H1 (cell line): ENCODE measurements around the gene PPP2R2B. TPM values are rescaled to one million over a fixed set of nuclear protein-coding genes. Genes with fewer than 3 reads are reported as not detected.

Experiments used
- CREB1 ChIP-seq: IDR thresholded peaks from 2 replicates; pipeline ENCODE4 v1.6.1; 2012; ENCODE audit warnings: inconsistent platforms
- EP300 ChIP-seq, 2 experiments: IDR thresholded peaks; 1 replicate in 1 of 2; 2 replicates in 1 of 2; pipeline ENCODE4 v1.6.1; 2011 to 2012; ENCODE audit warnings: low read depth in 2 of 2, low read length in 2 of 2, mild to moderate bottlenecking in 2 of 2, borderline replicate concordance in 1 of 2, inconsistent platforms in 1 of 2, moderate library complexity in 1 of 2
- KDM4A ChIP-seq: IDR thresholded peaks from one replicate; pipeline ENCODE4 v1.7.1; 2012; ENCODE audit warnings: low read depth, mild to moderate bottlenecking, moderate library complexity, low read length, inconsistent platforms; ENCODE audit not compliant: severe bottlenecking
- KDM5A ChIP-seq: fragments of 200-600 bp; IDR thresholded peaks from 2 replicates; pipeline ENCODE4 v1.7.1; 2012; ENCODE audit warnings: mild to moderate bottlenecking, low read length, inconsistent platforms, mixed read lengths
- RFX5 ChIP-seq: IDR thresholded peaks from 2 replicates; pipeline ENCODE4 v1.6.1; 2011; ENCODE audit warnings: low read depth, low read length, improper control_type of control experiment, borderline replicate concordance
- polyA plus RNA-seq, 7 experiments: library from polyadenylated mRNA; depleted of rRNA in 3 of 7; stranded (reverse) in 5 of 7; unstranded in 2 of 7; fragments of >200 nt in 5 of 7; fragments of 200-250 nt in 2 of 7; gene quantifications; 1 replicate in 5 of 7; 2 replicates in 1 of 7; 4 replicates in 1 of 7; pipeline versions ENCODE4 v1.2.1 to v1.2.3, GENCODE V29; 2011 to 2013; ENCODE audit warnings: missing spikeins in 2 of 7, mixed read lengths in 2 of 7
- total RNA-seq: library from RNA; stranded (reverse); fragmentation: NEBNext Ultra II Directional; extraction: Animal tissue kit (Norgen Biotek cat#: 25700); gene quantifications from 2 replicates; pipeline ENCODE4 v1.2.1, GENCODE V29; 2021
- TF ChIP-seq, protein P1 (sequence below): fragments of 300-600 bp; sonication (generic); IDR thresholded peaks from 2 replicates; pipeline ENCODE4 v1.7.1; 2012; ENCODE audit warnings: low read length, moderate library complexity, mild to moderate bottlenecking, inconsistent platforms; ENCODE audit not compliant: insufficient replicate concordance
- TF ChIP-seq, protein P2 (sequence below): IDR thresholded peaks from 2 replicates; pipeline ENCODE4 v1.6.1; 2011; ENCODE audit warnings: low read length, improper control_type of control experiment

The PPP2R2B gene
- total and polyA plus RNA-seq, 2 of the 8 experiments (the other 6 are each of a cell fraction or from before 2014, with no cell fraction given), result 21.1 to 37.1 TPM

DNA sequence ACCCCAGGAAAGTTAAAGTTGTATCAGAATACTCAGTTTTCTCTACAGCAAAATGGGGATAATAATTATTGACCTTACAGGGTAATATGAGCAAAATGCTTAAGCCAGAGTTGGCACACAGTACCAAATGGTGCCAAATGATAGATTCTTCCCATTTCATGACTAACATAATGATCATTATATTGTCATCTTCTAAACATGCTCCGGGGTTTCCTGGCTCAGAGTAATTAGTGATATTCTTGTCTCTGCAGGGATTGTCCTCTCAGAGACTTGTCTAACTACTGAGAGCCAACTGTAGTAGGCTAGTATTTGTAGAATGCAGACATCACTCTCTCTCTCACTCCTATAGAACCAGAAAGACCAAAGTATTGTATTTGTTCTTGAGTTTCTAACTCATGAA is 25.2 kb upstream of the PPP2R2B start (continued):
- TF ChIP-seq, protein P1, sequence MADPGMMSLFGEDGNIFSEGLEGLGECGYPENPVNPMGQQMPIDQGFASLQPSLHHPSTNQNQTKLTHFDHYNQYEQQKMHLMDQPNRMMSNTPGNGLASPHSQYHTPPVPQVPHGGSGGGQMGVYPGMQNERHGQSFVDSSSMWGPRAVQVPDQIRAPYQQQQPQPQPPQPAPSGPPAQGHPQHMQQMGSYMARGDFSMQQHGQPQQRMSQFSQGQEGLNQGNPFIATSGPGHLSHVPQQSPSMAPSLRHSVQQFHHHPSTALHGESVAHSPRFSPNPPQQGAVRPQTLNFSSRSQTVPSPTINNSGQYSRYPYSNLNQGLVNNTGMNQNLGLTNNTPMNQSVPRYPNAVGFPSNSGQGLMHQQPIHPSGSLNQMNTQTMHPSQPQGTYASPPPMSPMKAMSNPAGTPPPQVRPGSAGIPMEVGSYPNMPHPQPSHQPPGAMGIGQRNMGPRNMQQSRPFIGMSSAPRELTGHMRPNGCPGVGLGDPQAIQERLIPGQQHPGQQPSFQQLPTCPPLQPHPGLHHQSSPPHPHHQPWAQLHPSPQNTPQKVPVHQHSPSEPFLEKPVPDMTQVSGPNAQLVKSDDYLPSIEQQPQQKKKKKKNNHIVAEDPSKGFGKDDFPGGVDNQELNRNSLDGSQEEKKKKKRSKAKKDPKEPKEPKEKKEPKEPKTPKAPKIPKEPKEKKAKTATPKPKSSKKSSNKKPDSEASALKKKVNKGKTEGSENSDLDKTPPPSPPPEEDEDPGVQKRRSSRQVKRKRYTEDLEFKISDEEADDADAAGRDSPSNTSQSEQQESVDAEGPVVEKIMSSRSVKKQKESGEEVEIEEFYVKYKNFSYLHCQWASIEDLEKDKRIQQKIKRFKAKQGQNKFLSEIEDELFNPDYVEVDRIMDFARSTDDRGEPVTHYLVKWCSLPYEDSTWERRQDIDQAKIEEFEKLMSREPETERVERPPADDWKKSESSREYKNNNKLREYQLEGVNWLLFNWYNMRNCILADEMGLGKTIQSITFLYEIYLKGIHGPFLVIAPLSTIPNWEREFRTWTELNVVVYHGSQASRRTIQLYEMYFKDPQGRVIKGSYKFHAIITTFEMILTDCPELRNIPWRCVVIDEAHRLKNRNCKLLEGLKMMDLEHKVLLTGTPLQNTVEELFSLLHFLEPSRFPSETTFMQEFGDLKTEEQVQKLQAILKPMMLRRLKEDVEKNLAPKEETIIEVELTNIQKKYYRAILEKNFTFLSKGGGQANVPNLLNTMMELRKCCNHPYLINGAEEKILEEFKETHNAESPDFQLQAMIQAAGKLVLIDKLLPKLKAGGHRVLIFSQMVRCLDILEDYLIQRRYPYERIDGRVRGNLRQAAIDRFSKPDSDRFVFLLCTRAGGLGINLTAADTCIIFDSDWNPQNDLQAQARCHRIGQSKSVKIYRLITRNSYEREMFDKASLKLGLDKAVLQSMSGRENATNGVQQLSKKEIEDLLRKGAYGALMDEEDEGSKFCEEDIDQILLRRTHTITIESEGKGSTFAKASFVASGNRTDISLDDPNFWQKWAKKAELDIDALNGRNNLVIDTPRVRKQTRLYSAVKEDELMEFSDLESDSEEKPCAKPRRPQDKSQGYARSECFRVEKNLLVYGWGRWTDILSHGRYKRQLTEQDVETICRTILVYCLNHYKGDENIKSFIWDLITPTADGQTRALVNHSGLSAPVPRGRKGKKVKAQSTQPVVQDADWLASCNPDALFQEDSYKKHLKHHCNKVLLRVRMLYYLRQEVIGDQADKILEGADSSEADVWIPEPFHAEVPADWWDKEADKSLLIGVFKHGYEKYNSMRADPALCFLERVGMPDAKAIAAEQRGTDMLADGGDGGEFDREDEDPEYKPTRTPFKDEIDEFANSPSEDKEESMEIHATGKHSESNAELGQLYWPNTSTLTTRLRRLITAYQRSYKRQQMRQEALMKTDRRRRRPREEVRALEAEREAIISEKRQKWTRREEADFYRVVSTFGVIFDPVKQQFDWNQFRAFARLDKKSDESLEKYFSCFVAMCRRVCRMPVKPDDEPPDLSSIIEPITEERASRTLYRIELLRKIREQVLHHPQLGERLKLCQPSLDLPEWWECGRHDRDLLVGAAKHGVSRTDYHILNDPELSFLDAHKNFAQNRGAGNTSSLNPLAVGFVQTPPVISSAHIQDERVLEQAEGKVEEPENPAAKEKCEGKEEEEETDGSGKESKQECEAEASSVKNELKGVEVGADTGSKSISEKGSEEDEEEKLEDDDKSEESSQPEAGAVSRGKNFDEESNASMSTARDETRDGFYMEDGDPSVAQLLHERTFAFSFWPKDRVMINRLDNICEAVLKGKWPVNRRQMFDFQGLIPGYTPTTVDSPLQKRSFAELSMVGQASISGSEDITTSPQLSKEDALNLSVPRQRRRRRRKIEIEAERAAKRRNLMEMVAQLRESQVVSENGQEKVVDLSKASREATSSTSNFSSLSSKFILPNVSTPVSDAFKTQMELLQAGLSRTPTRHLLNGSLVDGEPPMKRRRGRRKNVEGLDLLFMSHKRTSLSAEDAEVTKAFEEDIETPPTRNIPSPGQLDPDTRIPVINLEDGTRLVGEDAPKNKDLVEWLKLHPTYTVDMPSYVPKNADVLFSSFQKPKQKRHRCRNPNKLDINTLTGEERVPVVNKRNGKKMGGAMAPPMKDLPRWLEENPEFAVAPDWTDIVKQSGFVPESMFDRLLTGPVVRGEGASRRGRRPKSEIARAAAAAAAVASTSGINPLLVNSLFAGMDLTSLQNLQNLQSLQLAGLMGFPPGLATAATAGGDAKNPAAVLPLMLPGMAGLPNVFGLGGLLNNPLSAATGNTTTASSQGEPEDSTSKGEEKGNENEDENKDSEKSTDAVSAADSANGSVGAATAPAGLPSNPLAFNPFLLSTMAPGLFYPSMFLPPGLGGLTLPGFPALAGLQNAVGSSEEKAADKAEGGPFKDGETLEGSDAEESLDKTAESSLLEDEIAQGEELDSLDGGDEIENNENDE, result no peak
- no peak for TF ChIP-seq RFX5
- TF ChIP-seq KDM4A, result no peak
- no peak for TF ChIP-seq CREB1
- TF ChIP-seq EP300 (IDR thresholded peaks at IDR 0.05; ENCODE audit: borderline replicate concordance in 1 of 2, low read depth in 2 of 2, low read length in 2 of 2), result no peak
- TF ChIP-seq, protein P2, sequence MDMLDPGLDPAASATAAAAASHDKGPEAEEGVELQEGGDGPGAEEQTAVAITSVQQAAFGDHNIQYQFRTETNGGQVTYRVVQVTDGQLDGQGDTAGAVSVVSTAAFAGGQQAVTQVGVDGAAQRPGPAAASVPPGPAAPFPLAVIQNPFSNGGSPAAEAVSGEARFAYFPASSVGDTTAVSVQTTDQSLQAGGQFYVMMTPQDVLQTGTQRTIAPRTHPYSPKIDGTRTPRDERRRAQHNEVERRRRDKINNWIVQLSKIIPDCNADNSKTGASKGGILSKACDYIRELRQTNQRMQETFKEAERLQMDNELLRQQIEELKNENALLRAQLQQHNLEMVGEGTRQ, result no peak
- no peak for TF ChIP-seq KDM5A
